ENCODE data around the gene ANO9. TPM values are rescaled to one million over a fixed set of nuclear protein-coding genes. Genes with fewer than 3 reads are reported as not detected.

The ANO9 gene
- total RNA-seq, 4 donors from 2014 or later, result 0.11 to 0.42 (median 0.32) TPM; not detected in 1

- WGBS, result 66% methylated on average over 4 of the region's 4 CpGs
- no peaks in the 10 kb centered on the region for H3K36me3 ChIP-seq
- no peak for DNase-seq (ENCODE audit: extremely low spot score)
- TF ChIP-seq CTCF (IDR thresholded peaks at IDR 0.05) (no peak), EP300 (IDR thresholded peaks at IDR 0.05) (no peak), POLR2AphosphoS5 (IDR thresholded peaks at IDR 0.05) (no peak), POLR2A (IDR thresholded peaks at IDR 0.05; ENCODE audit: low read depth) (no peak)
- peaks cover 0 to 10% (median 0%) of the 10 kb centered on the region in 4 donors for H3K9me3 ChIP-seq
- H3K4me3 ChIP-seq, result no peak overlapping the region
- no peaks in the 10 kb centered on the region for H3K4me1 ChIP-seq
- peaks cover 0 to 25% (median 0%) of the 10 kb centered on the region in 4 donors for H3K27me3 ChIP-seq
- no peak overlapping the region for H3K27ac ChIP-seq (replicated peaks in 1 of 4)
- intact Hi-C loops (cut with DNase I), result no loop called here
These were observed 54.5 kb downstream of the ANO9 start for GRCh38 chr11:387193-387793.

GRCh38 chr11:386483-386882 is 55.3 kb downstream of the ANO9 start:
- TF ChIP-seq EP300 (IDR thresholded peaks at IDR 0.05), result no peak
- no peak for TF ChIP-seq POLR2A (IDR thresholded peaks at IDR 0.05; ENCODE audit: low read depth)
- TF ChIP-seq CTCF (IDR thresholded peaks at IDR 0.05), result no peak
- TF ChIP-seq POLR2AphosphoS5 (IDR thresholded peaks at IDR 0.05), result no peak
- Histone ChIP-seq H3K4me1 (no peaks in the 10 kb centered on the region), H3K27me3 (peaks cover 0 to 17% (median 0%) of the 10 kb centered on the region in 4 donors), H3K4me3 (no peak overlapping the region), H3K9me3 (peaks cover 0 to 10% (median 0%) of the 10 kb centered on the region in 4 donors), H3K36me3 (no peaks in the 10 kb centered on the region), H3K27ac (replicated peaks in 1 of 4) (no peak overlapping the region)
- DNase-seq (ENCODE audit: extremely low spot score), result no peak
- WGBS, result 94% methylated on average over 6 of the region's 6 CpGs
- intact Hi-C loops (cut with DNase I), result no loop called here

GRCh38 chr11:385594-386351 is 56.0 kb downstream of the ANO9 start:
- TF ChIP-seq CTCF (IDR thresholded peaks at IDR 0.05) (no peak), POLR2A (IDR thresholded peaks at IDR 0.05; ENCODE audit: low read depth) (no peak), POLR2AphosphoS5 (IDR thresholded peaks at IDR 0.05) (no peak), EP300 (IDR thresholded peaks at IDR 0.05) (no peak)
- H3K36me3 ChIP-seq, result no peaks in the 10 kb centered on the region
- WGBS, result 100% methylated on average over 7 of the region's 19 CpGs
- no peak for DNase-seq (ENCODE audit: extremely low spot score)
- H3K27ac ChIP-seq (replicated peaks in 1 of 4), result no peak overlapping the region
- no peak overlapping the region for H3K4me3 ChIP-seq
- no peaks in the 10 kb centered on the region for H3K4me1 ChIP-seq
- intact Hi-C loops (cut with DNase I), result no loop called here
- H3K9me3 ChIP-seq, result peaks cover 0 to 10% (median 0%) of the 10 kb centered on the region in 4 donors
- H3K27me3 ChIP-seq, result peaks cover 0 to 12% (median 0%) of the 10 kb centered on the region in 4 donors

DNA sequence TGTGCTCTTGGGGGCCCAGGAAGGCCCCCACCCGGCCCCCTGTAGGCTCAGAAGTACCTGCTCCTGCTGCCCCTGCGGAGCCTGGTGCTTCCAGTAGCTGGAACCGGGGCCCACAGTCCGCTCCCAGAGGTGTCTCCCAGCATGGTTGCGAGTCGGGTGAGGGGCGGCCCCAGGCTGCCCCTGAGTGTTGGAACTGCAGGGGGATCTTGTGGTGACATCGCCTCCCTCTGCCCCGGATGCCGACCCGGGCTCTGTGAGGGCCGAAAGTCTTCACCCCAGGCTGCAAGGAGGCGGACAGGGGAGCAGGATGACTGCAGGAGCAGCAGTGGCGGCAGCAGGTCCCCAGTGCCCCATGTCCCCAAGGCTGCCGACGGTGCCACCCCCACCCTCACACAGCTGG is 57.3 kb downstream of the ANO9 start:
- H3K4me1 ChIP-seq, result no peaks in the 10 kb centered on the region
- peaks cover 0 to 24% (median 0%) of the 10 kb centered on the region in 4 donors for H3K27me3 ChIP-seq
- no peak overlapping the region for H3K27ac ChIP-seq (replicated peaks in 1 of 4)
- WGBS, result 40% methylated on average over 2 of the region's 16 CpGs
- TF ChIP-seq POLR2AphosphoS5 (IDR thresholded peaks at IDR 0.05) (no peak), POLR2A (IDR thresholded peaks at IDR 0.05; ENCODE audit: low read depth) (no peak), CTCF (IDR thresholded peaks at IDR 0.05) (no peak), EP300 (IDR thresholded peaks at IDR 0.05) (no peak)
- intact Hi-C loops (cut with DNase I), result no loop called here
- DNase-seq (ENCODE audit: extremely low spot score), result no peak
- no peak overlapping the region for H3K4me3 ChIP-seq
- H3K36me3 ChIP-seq, result peaks cover 0 to 5% (median 0%) of the 10 kb centered on the region in 4 donors
- peaks cover 0 to 10% (median 0%) of the 10 kb centered on the region in 4 donors for H3K9me3 ChIP-seq

Data from esophagus muscularis mucosa (tissue), 4 donors.